HL-60 (cell line): ENCODE measurements around the gene UGGT1.

ENCODE experiments used
- CTCF ChIP-seq: IDR thresholded peaks from one replicate; pipeline ENCODE4 v1.5.1; 2011; ENCODE audit warnings: low read length, control low read depth, inconsistent platforms; ENCODE audit not compliant: insufficient read depth
- POLR2AphosphoS5 ChIP-seq: IDR thresholded peaks from 2 replicates; pipeline ENCODE4 v1.6.1; 2012; ENCODE audit warnings: low read depth
- REST ChIP-seq: IDR thresholded peaks from 2 replicates; pipeline ENCODE4 v1.6.1; 2012; ENCODE audit warnings: low read depth; ENCODE audit not compliant: insufficient replicate concordance

GRCh38 chr2:128185576-128185975, 94.6 kb downstream of the UGGT1 start:
- TF ChIP-seq CTCF (no peak), POLR2AphosphoS5 (no peak), REST (no peak)
